Prostate gland (tissue), 2 donors: ENCODE measurements around the gene PIGU. TPM values are rescaled to one million over a fixed set of nuclear protein-coding genes. Genes with fewer than 3 reads are reported as not detected.
"Not testable (repeated sequence)": the region's sequence is repeated elsewhere in the genome, so short reads cannot be mapped to it uniquely, and the experiment has no call there.

Source experiments
- DNase-seq: peaks from one replicate; pipeline ENCODE4 v3.0.0-alpha.2; 2019; ENCODE audit warnings: low spot score
- H3K27ac ChIP-seq, 2 donors: fragments of 200-600 bp; sonication (generic); 2 replicates each; pipeline ENCODE4 v1.5.1; 2017 to 2019
- H3K27me3 ChIP-seq: fragments of 200-600 bp; sonication (generic); replicated peaks from 2 replicates; pipeline ENCODE4 v1.5.1; 2019; ENCODE audit not compliant: insufficient read depth
- H3K36me3 ChIP-seq, 2 donors: fragments of 200-600 bp; sonication (generic); 1 replicate in 1 of 2; 2 replicates in 1 of 2; pipeline versions ENCODE4 v1.5.1 to v1.8.1; 2017 to 2019
- H3K4me1 ChIP-seq: fragments of 200-600 bp; sonication (generic); replicated peaks from 2 replicates; pipeline ENCODE4 v1.5.1; 2019
- H3K4me3 ChIP-seq, 2 donors: fragments of 200-600 bp; sonication (generic); 2 replicates each; pipeline ENCODE4 v1.5.1; 2017 to 2019
- H3K9me3 ChIP-seq: fragments of 200-600 bp; sonication (generic); 2 replicates; pipeline ENCODE4 v1.5.1; 2017
- POLR2A ChIP-seq: fragments of 450-650 bp; IDR thresholded peaks from one replicate; pipeline ENCODE4 v1.6.1; 2016; ENCODE audit warnings: antibody characterized with exemption, mild to moderate bottlenecking
- POLR2AphosphoS5 ChIP-seq: sonication (generic); formaldehyde crosslinking; IDR thresholded peaks from one replicate; pipeline ENCODE4 v1.6.1; 2017; ENCODE audit warnings: antibody characterized with exemption
- WGBS: methylation state at CpG from one replicate; pipeline ENCODE4 v1.1.5; 2018; 5-methylcytosine and 5-hydroxymethylcytosine counted together
- intact Hi-C: fragments of 100-400 bp; cut with DNase I; formaldehyde crosslinking; loops from one replicate; pipeline ENCODE4 v1.14.2; 2022
- total RNA-seq, 2 donors: library from RNA; depleted of rRNA; stranded (reverse); fragments of >200 nt; gene quantifications; one replicate each; pipeline ENCODE4 v1.1.0, GENCODE V29; 2016
- TF ChIP-seq, protein P1 (sequence below), 4 experiments: fragments of 200-600 bp in 2 of 4; fragments of 450-650 bp in 2 of 4; sonication (generic) in 2 of 4; IDR thresholded peaks; 1 replicate in 3 of 4; 2 replicates in 1 of 4; pipeline ENCODE4 v1.5.1; 2016 to 2019; ENCODE audit warnings: antibody characterized with exemption in 4 of 4, mild to moderate bottlenecking in 2 of 4, moderate library complexity in 2 of 4

The PIGU gene
- total RNA-seq, 2 donors from 2014 or later: 18.2 to 26.4 TPM

DNA sequence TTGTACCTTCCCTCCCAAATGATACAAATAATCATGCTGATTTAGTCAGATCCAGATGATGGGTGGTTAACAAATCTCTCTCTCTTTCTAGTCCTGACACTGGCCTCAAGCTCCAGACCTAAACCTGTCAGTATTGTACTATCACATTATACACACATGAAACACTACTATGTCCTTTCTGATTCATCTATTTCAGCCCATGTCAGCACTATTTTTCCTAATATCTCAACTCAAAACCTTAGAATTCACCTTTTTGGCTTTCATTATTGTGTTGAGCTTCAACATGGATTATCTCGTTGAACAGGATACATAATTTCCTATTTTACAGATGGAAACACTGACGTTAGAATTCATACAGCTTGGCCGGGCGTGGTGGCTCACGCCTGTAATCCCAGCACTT is 3.5 kb downstream of the PIGU start:
- Histone ChIP-seq H3K27ac (no peak overlapping the region), H3K9me3 (no peaks in the 10 kb centered on the region), H3K4me3 (no peak overlapping the region), H3K36me3 (no peaks in the 10 kb centered on the region), H3K27me3 (no peaks in the 10 kb centered on the region), H3K4me1 (no peaks in the 10 kb centered on the region)
- 93% methylated on average over 5 of the region's 5 CpGs for whole genome bisulfite sequencing
- DNase-seq: no peak
- intact Hi-C loops: no loop called here
- TF ChIP-seq POLR2A (no peak), POLR2AphosphoS5 (no peak)
- TF ChIP-seq, protein P1, sequence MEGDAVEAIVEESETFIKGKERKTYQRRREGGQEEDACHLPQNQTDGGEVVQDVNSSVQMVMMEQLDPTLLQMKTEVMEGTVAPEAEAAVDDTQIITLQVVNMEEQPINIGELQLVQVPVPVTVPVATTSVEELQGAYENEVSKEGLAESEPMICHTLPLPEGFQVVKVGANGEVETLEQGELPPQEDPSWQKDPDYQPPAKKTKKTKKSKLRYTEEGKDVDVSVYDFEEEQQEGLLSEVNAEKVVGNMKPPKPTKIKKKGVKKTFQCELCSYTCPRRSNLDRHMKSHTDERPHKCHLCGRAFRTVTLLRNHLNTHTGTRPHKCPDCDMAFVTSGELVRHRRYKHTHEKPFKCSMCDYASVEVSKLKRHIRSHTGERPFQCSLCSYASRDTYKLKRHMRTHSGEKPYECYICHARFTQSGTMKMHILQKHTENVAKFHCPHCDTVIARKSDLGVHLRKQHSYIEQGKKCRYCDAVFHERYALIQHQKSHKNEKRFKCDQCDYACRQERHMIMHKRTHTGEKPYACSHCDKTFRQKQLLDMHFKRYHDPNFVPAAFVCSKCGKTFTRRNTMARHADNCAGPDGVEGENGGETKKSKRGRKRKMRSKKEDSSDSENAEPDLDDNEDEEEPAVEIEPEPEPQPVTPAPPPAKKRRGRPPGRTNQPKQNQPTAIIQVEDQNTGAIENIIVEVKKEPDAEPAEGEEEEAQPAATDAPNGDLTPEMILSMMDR (IDR thresholded peaks at IDR 0.05): no peak

DNA sequence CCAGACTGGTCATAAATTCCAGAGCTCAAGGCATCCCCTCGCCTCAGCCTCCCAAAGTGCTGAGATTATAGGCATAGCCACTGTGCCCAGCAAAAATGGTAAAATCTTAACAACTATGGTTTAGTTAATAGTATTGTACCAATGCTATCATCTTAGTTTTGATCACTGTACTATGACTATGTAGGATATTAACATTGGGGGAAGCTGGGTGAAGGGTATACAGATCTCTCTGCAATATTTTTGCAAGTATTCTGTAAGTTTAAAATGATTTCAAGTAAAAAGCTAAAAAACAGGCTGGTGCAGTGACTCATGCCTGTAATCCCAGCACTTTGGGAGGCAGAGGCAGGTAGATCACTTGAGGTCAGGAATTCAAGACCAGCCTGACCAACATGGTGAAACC is 7.8 kb downstream of the PIGU start:
- Histone ChIP-seq H3K27me3 (no peaks in the 10 kb centered on the region), H3K9me3 (no peaks in the 10 kb centered on the region), H3K36me3 (no peaks in the 10 kb centered on the region), H3K4me3 (no peak overlapping the region), H3K27ac (no peak overlapping the region), H3K4me1 (no peaks in the 10 kb centered on the region)
- WGBS: 100% methylated on average over 1 of the region's 1 CpG
- intact Hi-C loops: no loop called here
- no peak for TF ChIP-seq POLR2AphosphoS5
- TF ChIP-seq, protein P1 (IDR thresholded peaks at IDR 0.05): no peak
- TF ChIP-seq POLR2A: no peak
- DNase-seq: no peak

DNA sequence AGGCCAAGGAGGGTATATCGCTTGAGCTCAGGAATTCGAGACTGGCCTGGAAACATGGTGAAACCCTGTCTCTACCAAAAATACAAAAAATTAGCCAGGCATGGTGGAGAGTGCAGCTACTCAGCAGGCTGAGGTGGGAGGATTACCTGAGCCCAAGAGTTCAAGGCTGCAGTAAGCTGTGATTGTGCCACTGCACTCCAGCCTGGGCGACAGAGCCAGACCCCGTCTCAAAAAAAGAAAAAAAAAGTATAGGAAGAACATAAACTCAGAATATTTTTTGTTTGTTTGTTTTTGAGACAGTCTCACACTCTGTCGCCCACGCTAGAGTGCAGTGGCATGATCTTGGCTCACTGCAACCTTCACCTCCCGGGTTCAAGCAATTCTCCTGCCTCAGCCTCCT is 12.1 kb downstream of the PIGU start:
- H3K4me3 ChIP-seq, DNase-seq, intact Hi-C loops, H3K4me1 ChIP-seq, H3K9me3 ChIP-seq, H3K36me3 ChIP-seq, H3K27ac ChIP-seq, H3K27me3 ChIP-seq: not testable (repeated sequence)
- 96% methylated on average over 7 of the region's 7 CpGs for WGBS

DNA sequence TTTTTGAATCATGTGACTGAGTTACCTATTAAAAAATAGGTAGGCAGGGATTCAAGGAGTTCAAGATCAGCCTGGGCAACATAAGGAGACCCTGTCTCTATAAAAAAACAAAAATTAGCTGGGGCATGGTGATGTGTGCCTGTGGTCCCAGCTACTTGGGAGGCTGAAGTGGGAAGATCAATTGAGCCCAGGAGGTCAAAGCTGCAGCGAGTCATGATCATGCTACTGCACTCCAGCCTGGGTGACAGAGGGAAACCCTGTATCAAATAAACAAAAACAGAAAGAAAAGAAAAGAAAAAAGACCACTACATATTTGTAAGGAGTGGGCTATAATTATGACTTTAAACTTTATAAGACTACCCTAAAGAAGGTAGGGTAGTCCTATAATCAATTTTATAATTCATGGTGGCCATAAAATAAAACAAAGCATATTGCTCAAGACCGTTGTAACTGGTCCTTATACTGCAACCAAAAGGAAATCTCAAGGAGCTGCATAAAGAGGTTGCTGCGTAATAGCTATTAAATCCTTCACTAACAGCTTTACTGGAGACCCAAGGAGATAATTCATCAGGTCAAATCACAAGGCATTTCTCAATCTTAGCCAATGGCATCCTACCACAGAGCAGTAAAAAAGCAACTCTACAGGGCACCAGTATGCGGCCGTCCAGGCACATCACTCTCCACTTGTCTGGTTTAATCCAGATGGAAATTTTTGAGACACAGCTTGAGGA is 13.5 kb downstream of the PIGU start:
- H3K4me3 ChIP-seq: no peak overlapping the region
- WGBS: 83% methylated on average over 5 of the region's 5 CpGs

DNA sequence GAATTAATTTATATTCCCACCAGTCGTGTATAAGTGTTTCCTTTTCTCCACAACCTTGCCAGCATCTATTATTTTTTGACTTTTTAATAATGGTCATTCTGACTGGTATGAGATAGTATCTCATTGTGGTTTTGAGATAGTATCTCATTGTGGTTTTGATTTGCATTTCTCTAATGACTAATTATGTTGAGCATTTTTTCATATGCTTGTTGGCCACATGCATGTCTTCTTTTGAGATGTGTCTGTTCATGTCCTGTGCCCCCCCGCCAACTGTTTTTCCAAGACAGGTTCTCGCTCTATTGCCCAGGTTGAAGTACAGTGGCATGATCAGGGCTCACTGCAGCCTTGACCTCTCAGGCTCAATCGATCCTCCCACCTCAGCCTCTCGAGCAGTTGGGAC is 15.1 kb downstream of the PIGU start:
- not testable (repeated sequence) for H3K36me3 ChIP-seq

More for the DNA sequence above, 13.5 kb downstream of the PIGU start:
- Histone ChIP-seq H3K27ac (no peak overlapping the region), H3K27me3 (no peaks in the 10 kb centered on the region), H3K36me3 (no peaks in the 10 kb centered on the region), H3K9me3 (no peaks in the 10 kb centered on the region), H3K4me1 (no peaks in the 10 kb centered on the region)
- intact Hi-C loops: no loop called here
- no peak for TF ChIP-seq POLR2AphosphoS5
- TF ChIP-seq POLR2A: no peak
- TF ChIP-seq, protein P1 (IDR thresholded peaks at IDR 0.05): no peak
- no peak for DNase-seq

DNA sequence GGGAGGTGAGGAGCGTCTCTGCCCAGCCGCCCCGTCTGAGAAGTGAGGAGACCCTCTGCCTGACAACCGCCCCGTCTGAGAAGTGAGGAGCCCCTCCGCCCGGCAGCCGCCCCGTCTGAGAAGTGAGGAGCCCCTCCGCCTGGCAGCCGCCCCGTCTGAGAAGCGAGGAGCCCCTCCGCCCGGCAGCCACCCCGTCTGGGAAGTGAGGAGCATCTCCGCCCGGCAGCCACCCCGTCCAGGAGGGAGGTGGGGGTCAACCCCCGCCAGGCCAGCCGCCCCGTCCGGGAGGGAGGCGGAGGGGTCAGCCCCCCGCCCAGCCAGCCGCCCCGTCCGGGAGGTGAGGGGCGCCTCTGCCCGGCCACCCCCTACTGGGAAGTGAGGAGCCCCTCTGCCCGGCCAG is 18.2 kb downstream of the PIGU start:
- H3K27ac ChIP-seq, H3K27me3 ChIP-seq, intact Hi-C loops, DNase-seq, H3K4me3 ChIP-seq, H3K4me1 ChIP-seq, H3K9me3 ChIP-seq, H3K36me3 ChIP-seq: not testable (repeated sequence)
- WGBS: no CpG with 5 or more reads among the region's 31 CpGs

More for the DNA sequence above, 15.1 kb downstream of the PIGU start:
- H3K27me3 ChIP-seq, DNase-seq, intact Hi-C loops, H3K4me1 ChIP-seq, H3K4me3 ChIP-seq, H3K27ac ChIP-seq, H3K9me3 ChIP-seq: not testable (repeated sequence)
- WGBS: 70% methylated on average over 5 of the region's 5 CpGs
